GM19193 (cell line): ENCODE measurements around the gene PAM.

Experiments used
- POLR2A ChIP-seq: IDR thresholded peaks from 4 replicates; pipeline ENCODE4 v1.6.1; 2011; ENCODE audit not compliant: insufficient read depth, insufficient read length; ENCODE audit errors: extremely low read depth

The PAM gene

GRCh38 chr5:102811972-102812371, 56.9 kb downstream of the PAM start:
- no peak for TF ChIP-seq POLR2A

DNA sequence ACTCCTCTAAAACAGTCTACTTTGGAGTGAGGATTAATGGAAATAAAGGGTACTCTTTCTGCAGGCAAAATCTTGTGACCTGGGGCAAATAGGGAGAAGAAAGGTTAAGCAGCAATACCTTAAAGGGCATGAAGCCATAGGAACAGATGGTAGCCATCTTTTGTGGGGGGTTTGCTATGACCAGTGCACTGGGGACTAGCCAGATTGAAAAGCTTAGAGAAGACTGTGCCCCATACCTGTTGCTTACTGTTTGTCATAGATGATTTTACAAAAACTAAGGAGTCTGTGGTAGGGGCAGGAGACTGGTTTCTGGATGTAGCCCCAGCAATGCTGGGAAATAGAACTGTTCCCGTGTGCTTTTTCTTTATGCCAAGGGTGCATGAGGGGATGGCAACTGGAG, 58.6 kb downstream of the PAM start:
- no peak for TF ChIP-seq POLR2A

GRCh38 chr5:102815084-102815483, 60.0 kb downstream of the PAM start:
- no peak for TF ChIP-seq POLR2A

GRCh38 chr5:102815540-102816332, 60.6 kb downstream of the PAM start:
- no peak for TF ChIP-seq POLR2A

GRCh38 chr5:102818345-102818744, 63.2 kb downstream of the PAM start:
- no peak for TF ChIP-seq POLR2A

DNA sequence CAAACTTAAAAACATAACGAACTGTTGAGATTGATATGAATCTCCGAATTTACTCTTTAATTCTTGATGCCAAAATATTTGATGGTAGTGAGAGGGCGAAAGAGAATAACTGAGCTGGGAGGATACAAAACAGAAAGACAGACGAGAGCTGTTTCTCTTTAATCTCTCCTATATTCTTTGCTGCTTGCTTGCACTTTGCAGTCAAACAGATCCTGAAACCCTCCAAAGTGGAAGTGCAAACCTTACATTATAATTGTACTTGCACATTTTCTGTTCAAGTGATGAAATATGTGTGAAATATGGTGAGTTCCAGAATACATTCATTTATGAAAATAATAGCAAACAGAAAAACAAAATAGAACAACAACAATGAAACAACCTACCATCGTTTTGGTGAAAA, 63.8 kb downstream of the PAM start:
- TF ChIP-seq POLR2A = no peak

GRCh38 chr5:102819634-102820033, 64.5 kb downstream of the PAM start:
- TF ChIP-seq POLR2A = no peak

- TF ChIP-seq POLR2A = no peak
Measured at GRCh38 chr5:102823441-102823874, 68.4 kb downstream of the PAM start.

DNA sequence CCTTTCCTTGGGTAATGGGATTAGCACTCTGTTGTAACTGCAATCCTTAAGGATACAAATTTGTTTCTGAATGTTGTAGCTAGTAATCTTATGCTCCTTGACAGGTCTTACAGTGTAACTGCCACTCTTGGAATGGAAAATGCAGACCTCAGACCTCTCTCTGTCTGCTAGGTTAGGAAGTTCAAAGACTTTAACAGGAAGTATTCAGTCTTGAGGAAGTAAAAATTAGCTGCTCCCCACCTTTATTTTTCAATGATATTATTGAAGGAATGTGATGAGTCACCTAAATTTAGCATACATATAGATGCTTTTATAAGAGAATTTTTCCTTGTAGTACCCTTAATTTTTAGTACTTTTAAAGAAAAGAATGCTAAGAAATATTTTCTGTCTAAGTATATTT, 71.5 kb downstream of the PAM start:
- TF ChIP-seq POLR2A = no peak

GRCh38 chr5:102830241-102830640, 75.1 kb downstream of the PAM start:
- TF ChIP-seq POLR2A = no peak

GRCh38 chr5:102832445-102832844, 77.3 kb downstream of the PAM start:
- TF ChIP-seq POLR2A = no peak

DNA sequence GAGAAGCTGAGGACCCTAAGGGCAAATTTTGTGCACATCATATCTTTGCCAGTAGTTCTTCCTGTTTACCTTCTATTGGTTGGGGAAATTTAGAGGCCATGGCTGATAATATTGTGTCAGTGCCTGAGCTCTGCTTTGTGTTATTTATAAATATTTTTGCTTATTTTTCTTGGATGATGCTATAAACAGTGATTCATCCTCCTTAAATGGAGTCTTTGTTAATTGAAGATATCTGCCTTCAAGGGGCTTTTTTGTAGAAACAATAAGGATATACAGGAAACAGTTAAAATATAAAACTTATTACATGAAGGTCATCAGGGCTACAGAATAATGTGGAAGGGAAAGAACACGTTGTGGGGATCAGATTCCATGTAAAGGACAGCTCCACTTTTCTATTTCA, 78.0 kb downstream of the PAM start:
- TF ChIP-seq POLR2A = no peak

DNA sequence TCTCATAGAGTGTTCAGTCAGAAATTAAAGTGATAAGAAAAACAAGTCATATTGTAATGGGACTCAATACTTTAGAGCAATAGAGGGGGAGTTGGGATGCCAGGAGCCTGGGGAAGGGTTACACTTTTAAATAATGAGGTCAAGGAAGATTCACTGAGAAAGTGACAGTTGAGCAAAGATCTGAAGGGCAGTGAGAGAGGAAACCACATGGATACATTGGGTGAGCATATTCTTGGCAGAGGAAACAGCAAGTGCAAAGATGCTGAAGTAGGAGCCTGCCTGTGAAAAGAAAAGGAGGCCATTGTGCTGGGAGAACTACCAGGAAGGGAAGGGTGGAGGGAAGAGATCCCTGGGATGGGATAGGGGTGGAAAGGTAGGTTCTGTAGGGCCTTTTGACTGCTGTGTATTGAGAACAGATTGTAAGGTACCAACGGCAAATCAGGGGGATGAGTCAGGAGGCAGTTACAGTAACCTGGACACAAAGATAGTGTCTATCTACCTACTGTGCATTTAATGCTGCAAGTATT, 79.4 kb downstream of the PAM start:
- no peak for TF ChIP-seq POLR2A

DNA sequence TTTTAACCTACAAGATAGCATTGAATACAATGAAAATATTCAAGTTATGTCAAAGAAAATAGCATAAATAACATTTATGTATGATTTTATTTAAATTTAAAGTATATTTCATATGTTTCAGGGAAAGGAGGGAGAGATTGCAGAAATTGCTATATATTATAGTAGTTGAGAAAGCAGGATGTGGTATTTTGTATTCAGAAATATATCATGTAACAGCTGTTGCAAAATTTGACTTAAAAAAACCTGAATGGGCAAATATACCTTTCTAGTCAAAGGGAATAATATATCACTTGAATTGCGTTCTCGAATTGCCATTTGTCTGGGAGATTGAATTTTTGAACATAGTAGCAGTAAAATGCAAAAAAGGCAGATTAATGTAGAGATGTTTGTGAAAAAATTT, 80.6 kb downstream of the PAM start:
- TF ChIP-seq POLR2A = no peak

DNA sequence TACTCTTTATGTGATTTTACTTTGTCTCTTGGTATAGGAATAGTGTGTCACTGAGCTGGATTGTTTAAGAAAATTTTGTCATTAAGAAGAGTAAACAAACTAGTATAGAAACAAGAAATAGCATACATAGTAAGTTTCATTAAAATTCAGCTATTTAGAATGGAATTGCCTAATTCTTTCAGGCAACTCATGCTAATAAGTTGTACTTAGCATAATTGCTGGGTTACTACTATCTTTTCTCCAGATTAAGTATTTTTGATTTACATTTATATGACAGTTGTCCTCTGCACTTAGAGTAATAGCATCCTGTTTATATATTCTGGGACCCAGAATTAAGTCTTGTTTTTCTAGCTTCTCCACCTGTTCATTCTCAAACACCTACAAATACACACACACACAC, 85.9 kb downstream of the PAM start:
- TF ChIP-seq POLR2A = no peak

DNA sequence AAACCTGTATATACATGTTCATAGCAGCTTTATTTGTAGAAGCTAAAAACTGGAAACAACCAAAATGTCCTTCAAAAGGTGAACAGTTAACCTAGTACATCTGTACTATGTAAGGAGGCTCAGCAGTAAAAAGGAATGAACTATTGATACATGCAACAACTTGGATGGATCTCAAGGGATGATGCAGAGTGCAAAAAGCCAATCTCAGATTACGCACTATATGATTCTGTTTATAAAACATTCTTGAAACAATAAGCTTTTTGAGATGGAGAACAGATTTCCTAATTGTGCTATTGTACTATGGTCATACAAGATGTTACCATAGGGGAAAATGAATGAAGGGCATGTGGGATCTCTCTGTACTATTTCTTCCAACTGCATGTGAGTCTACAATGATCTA, 88.9 kb downstream of the PAM start:
- TF ChIP-seq POLR2A = no peak

DNA sequence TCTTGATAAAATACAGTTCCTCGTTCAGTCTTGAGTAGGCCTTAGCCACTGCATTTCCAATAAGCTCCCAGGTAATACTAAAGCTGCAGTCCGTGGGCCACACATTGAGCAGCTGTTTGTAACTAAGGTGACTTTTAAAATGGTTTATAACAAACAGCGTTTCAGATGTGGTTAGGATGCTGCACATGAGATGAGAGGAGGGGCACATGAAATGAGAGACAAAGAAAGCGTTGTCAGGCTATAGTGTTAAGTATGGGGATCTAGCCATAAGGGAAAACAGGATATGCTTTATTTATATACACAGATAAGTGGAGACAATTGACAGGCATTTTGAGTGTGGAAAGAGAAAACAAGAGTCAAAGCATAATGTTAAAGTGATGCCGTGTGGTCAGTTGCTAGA, 89.9 kb downstream of the PAM start:
- TF ChIP-seq POLR2A = no peak

DNA sequence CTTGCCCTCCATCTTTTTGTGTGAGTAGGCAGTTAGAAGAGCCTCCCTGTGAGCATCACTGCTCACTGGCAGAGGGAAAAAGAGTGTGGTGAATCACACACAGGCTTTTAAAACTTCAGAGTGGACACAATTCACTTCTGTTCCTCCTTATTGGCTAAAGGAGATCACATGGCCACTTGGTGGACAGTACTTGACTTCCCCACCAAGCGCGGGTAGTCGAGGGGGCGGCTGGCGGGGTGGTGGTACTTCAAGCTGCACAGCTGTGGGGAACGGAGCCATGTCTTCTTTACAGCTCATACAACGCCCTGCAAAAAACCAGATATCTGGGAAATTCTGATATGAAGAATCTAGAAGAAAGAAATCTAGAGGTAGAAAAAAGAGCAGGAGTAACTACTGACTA, 95.4 kb downstream of the PAM start:
- no peak for TF ChIP-seq POLR2A

- no peak for TF ChIP-seq POLR2A
Measured at GRCh38 chr5:102853680-102854079, 98.6 kb downstream of the PAM start.
